H54 (cell line): Measurements from ENCODE around the gene KRT9.
"Not testable (repeated sequence)": the region's sequence is repeated elsewhere in the genome, so short reads cannot be mapped to it uniquely, and the experiment has no call there.

ENCODE experiments used
- DNase-seq: peaks from one replicate; pipeline ENCODE4 v3.0.0; 2011; ENCODE audit warnings: low spot score, mixed read lengths; ENCODE audit not compliant: insufficient read length
- FAIRE-seq: peaks from 3 replicates; lab custom pipeline; 2011; peaks lifted over from hg19 to GRCh38; lab: Jason Lieb, UNC
- POLR2A ChIP-seq: IDR thresholded peaks from 2 replicates; pipeline ENCODE4 v1.6.1; 2011; ENCODE audit warnings: low read depth, mild to moderate bottlenecking, low read length

KRT9 gene

GRCh38 chr17:41553176-41553575, 18.7 kb downstream of the KRT9 start:
- FAIRE-seq: no peak

GRCh38 chr17:41552455-41552854, 19.4 kb downstream of the KRT9 start:
- FAIRE-seq: no peak
- TF ChIP-seq POLR2A: no peak
- DNase-seq: no peak

More at GRCh38 chr17:41553176-41553575, 18.7 kb downstream of the KRT9 start:
- no peak for TF ChIP-seq POLR2A
- DNase-seq: no peak

DNA sequence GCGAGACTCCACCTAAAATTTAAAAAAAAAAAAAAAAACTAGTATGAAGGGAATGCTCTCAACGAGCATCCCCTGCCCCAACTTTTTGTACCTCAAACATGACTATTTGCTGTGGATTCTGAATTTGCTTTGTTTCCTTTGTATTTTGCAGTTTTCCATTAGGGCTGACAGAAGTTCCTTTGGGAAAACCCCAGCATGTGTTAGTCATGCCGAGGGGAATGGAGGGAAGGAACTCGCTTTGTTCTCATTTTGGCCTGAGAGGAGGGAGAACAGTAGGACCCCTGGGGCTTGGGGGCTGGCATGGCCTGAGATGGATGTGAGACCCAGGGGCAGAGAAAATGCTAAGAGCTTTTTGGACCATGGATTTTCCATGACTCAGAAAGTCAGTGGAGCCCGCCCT, 20.5 kb downstream of the KRT9 start:
- TF ChIP-seq POLR2A: no peak
- DNase-seq: no peak
- no peak for FAIRE-seq

GRCh38 chr17:41549596-41550039, 22.2 kb downstream of the KRT9 start:
- FAIRE-seq (no peak), DNase-seq (no peak)
- no peak for TF ChIP-seq POLR2A

GRCh38 chr17:41548844-41549595, 22.8 kb downstream of the KRT9 start:
- no peak for FAIRE-seq
- TF ChIP-seq POLR2A: no peak; the same call in 1 of the 2 replicates
- peak; percentile 85 for DNase-seq

DNA sequence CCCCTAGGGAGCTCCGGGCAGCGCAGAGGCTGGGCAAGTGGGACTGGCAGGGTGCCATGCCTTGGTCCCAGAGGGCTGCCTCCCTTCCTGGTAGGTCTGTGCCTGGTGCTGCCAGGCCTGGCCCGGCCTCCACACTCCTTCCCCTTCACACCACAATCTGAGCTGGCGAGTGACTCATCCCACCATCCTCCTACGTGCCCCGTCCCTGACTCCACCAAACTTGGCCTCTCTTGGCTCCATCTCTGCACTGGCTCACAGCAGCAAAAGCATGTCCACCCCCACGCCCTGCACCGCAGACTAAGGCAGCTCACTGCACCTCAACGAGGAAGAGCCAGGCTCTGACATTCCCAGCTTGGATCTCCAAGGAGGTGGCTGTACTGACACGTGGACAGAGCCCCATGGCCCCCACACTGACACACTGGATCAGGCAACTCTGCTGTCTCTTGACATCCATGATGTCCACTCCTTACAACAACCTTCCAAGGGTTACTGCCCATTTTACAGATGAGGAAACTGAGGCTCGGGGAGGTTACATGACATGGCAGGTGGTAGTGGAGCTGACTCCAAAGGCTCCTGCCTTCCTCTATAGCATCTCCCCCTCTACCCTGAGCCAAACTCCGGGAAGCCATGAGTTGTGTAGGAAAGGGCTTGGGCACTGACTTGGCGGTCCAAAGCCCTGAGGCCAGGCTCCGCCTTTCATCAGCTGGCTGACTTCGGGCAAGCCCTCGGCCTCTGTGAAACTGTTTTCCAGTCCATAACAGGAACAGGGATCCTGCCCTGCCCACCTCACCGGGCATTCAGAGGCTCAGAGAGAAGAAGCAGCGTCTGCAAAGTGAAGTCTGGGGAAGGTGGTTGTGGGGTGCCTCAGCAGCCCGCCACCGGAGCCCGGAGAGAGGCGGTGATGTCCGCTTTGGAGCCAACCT, 23.7 kb downstream of the KRT9 start:
- FAIRE-seq (peak; percentile 45), DNase-seq (peak; percentile 93)
- peak; percentile 36 for TF ChIP-seq POLR2A

- DNase-seq (no peak), FAIRE-seq (no peak)
- TF ChIP-seq POLR2A: peak; percentile 0; the same call in 1 of the 2 replicates
Observed at GRCh38 chr17:41547378-41547841, 24.4 kb downstream of the KRT9 start.

- FAIRE-seq: no peak
- no peak for TF ChIP-seq POLR2A
- no peak for DNase-seq
Observed at GRCh38 chr17:41546819-41547218, 25.0 kb downstream of the KRT9 start.

- FAIRE-seq (no peak), DNase-seq (no peak)
- no peak for TF ChIP-seq POLR2A
Observed at GRCh38 chr17:41545829-41546410, 25.9 kb downstream of the KRT9 start.

- TF ChIP-seq POLR2A: no peak
- no peak for FAIRE-seq
- DNase-seq: no peak
Observed at GRCh38 chr17:41544935-41545334, 26.9 kb downstream of the KRT9 start.

GRCh38 chr17:41544491-41544892, 27.4 kb downstream of the KRT9 start:
- DNase-seq (no peak), FAIRE-seq (no peak)
- TF ChIP-seq POLR2A: no peak

- FAIRE-seq, DNase-seq: not testable (repeated sequence)
Observed at GRCh38 chr17:41542786-41543185, 29.1 kb downstream of the KRT9 start.

DNA sequence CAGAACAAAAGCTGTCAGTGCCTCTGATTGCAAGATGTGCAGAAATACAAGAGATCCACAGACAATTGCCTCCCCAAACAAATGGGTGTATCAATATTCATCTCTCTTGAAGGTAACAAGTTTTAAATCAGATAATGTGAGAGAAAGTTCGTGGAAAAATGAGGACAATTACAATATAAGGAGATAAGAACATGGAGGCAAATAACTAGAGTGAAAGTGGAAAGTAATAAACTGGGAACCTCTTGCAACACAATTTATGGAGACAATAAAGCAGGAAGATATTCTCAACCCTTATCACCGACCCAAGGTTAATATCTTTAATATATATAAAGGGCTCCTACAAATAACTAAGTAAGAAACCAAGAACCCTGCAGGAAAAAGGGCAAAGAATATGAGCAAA, 29.5 kb downstream of the KRT9 start:
- no peak for TF ChIP-seq POLR2A
- no peak for FAIRE-seq

GRCh38 chr17:41540921-41541625, 30.8 kb downstream of the KRT9 start:
- FAIRE-seq (no peak), DNase-seq (no peak)
- no peak for TF ChIP-seq POLR2A

More for the DNA sequence above, 29.5 kb downstream of the KRT9 start:
- DNase-seq: no peak
